Stimulated activated naive CD8-positive, alpha-beta T cell treated with anti-CD3 and anti-CD28 coated beads, Interleukin-15, Interleukin-2, amounts not matched to agents 100 ng/mL and 50 ng/mL, for 24 hours (primary cell): ENCODE results near the gene NHSL1.

ENCODE experiments used
- H3K27ac Mint-ChIP-seq: one replicate; pipeline ENCODE4 v1.8.0; 2021; ENCODE audit warnings: mild to moderate bottlenecking, mixed read lengths
- H3K27me3 Mint-ChIP-seq: one replicate; pipeline ENCODE4 v1.8.0; 2021; ENCODE audit warnings: mixed read lengths
- H3K36me3 Mint-ChIP-seq: one replicate; pipeline ENCODE4 v1.8.0; 2021; ENCODE audit warnings: low read depth, mixed read lengths
- H3K4me1 Mint-ChIP-seq: one replicate; pipeline ENCODE4 v1.8.0; 2021; ENCODE audit warnings: low read depth, mixed read lengths
- H3K4me3 Mint-ChIP-seq: one replicate; pipeline ENCODE4 v1.8.0; 2021; ENCODE audit warnings: mild to moderate bottlenecking, mixed read lengths
- H3K9me3 Mint-ChIP-seq: one replicate; pipeline ENCODE4 v1.8.0; 2021; ENCODE audit warnings: mixed read lengths

The NHSL1 gene

DNA sequence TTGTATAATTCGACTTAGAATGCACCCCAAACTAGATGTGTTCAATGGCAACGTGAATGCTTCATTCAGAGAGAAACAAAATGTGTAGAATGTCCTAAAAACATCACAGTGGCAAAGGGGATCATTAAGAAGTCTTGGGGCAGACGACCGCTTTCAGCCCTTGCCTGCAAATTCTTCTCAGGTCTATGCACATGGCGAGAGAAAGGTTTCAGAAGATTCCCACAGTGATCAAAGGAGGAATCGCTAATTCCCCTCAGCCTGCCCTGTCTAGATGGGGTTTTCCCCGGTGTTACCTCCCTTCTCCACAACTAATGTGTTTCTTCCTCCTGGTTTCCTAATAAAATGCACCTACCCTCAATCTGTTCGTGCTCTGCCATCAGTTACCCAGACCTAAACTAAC is 13.3 kb upstream of the NHSL1 start:
- H3K27ac Mint-ChIP-seq, result no peak overlapping the region

DNA sequence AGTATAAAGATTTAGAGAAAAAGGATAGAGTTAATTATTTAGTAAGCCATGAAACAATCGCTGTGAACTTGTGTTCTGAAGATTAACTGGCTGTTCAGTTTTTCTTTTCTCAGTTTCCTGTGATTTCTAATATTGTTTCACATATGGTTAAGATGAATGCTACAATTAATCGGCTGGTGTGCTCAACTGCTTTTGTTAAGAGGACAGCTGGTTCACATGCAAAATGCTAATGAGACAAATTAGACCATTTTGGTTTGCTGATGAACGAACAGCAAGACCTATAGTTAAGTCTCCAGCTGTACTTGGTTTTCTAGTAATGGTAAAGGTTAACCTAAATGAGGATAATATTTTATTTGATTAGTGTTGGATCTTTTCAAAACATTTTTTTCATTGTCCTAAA is 10.8 kb upstream of the NHSL1 start:
- H3K9me3 Mint-ChIP-seq, result no peaks in the 10 kb centered on the region
- H3K4me3 Mint-ChIP-seq, result no peak overlapping the region
- H3K36me3 Mint-ChIP-seq, result no peaks in the 10 kb centered on the region
- H3K27me3 Mint-ChIP-seq, result no peaks in the 10 kb centered on the region
- H3K27ac Mint-ChIP-seq, result no peak overlapping the region
- peaks cover 3% of the 10 kb centered on the region for H3K4me1 Mint-ChIP-seq

More for the DNA sequence above, 13.3 kb upstream of the NHSL1 start:
- peaks cover 3% of the 10 kb centered on the region for H3K4me1 Mint-ChIP-seq
- no peaks in the 10 kb centered on the region for H3K36me3 Mint-ChIP-seq
- H3K9me3 Mint-ChIP-seq, result peaks cover under 1% of the 10 kb centered on the region
- no peak overlapping the region for H3K4me3 Mint-ChIP-seq
- peaks cover under 1% of the 10 kb centered on the region for H3K27me3 Mint-ChIP-seq

DNA sequence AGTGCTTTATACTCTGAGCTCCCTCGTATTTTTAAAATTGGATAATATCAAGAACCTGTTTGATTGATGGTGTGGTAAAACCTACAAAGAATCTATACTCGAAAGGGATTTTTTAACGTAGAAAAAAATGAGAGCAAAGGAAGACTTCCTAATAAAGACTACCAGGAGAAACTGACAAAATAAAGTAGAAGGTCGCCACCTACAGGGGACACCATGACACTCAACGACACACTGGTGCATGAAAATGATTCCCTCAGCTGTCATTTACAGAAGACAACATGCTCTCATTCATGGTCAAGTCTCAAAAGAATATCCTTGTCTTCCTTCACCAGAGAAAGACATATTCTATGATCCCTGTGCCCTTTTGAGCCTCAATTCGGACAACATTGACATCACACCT is 10.1 kb upstream of the NHSL1 start:
- no peaks in the 10 kb centered on the region for H3K27me3 Mint-ChIP-seq
- H3K9me3 Mint-ChIP-seq, result no peaks in the 10 kb centered on the region
- peaks cover under 1% of the 10 kb centered on the region for H3K4me1 Mint-ChIP-seq
- H3K4me3 Mint-ChIP-seq, result no peak overlapping the region
- H3K27ac Mint-ChIP-seq, result no peak overlapping the region
- H3K36me3 Mint-ChIP-seq, result no peaks in the 10 kb centered on the region

DNA sequence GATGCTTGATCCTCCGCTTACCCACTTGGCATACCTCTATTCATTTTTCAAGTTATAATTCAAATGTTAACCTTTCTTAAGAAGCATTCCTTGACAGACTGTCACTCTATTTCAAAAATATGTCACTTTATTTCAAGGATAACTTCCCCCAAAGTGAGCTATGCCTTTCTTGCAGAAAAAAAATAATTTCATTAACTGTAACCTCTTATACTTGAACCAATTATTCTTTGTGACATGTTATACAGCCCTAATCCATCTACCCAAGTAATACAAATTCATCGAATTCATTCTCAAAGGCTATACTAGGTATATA is 9.3 kb upstream of the NHSL1 start:
- Mint-ChIP-seq H3K4me1 (peaks cover 5% of the 10 kb centered on the region), H3K4me3 (no peak overlapping the region), H3K36me3 (no peaks in the 10 kb centered on the region), H3K9me3 (no peaks in the 10 kb centered on the region), H3K27ac (no peak overlapping the region), H3K27me3 (no peaks in the 10 kb centered on the region)

DNA sequence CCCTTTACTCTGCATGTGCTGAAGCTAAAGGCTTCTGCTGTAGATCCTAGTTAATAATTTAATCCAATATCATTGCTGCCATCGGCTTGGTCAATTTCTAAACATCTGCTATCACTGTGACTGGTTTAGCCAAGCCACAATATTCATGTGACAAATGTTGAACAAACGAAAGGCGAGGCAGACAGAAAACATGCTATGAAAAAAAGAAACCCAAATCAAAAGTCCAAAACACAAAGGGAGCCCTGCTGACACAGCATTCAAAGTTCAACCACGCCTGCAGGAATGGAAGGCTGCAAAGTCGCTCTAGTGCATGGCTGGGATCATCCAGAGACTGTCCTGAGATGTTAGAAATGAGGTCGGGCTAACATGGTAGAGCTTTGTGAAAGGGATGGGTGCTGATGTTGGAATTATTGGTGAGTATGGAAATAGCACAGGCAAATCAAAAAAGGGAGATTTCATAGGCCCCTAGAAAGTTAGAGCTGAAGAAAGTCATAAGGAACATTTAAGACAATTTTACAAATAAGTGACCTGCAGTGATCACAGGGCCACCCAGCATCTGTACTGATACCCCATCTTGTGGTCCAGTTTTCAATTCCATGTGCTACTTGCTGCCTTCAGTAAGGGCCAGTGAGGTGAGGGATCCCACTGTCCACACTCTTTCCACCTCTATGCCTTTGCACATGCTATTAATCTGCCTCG is 8.8 kb upstream of the NHSL1 start:
- Mint-ChIP-seq H3K36me3 (no peaks in the 10 kb centered on the region), H3K27ac (no peak overlapping the region), H3K4me3 (no peak overlapping the region), H3K9me3 (no peaks in the 10 kb centered on the region), H3K4me1 (peaks cover 5% of the 10 kb centered on the region), H3K27me3 (no peaks in the 10 kb centered on the region)

DNA sequence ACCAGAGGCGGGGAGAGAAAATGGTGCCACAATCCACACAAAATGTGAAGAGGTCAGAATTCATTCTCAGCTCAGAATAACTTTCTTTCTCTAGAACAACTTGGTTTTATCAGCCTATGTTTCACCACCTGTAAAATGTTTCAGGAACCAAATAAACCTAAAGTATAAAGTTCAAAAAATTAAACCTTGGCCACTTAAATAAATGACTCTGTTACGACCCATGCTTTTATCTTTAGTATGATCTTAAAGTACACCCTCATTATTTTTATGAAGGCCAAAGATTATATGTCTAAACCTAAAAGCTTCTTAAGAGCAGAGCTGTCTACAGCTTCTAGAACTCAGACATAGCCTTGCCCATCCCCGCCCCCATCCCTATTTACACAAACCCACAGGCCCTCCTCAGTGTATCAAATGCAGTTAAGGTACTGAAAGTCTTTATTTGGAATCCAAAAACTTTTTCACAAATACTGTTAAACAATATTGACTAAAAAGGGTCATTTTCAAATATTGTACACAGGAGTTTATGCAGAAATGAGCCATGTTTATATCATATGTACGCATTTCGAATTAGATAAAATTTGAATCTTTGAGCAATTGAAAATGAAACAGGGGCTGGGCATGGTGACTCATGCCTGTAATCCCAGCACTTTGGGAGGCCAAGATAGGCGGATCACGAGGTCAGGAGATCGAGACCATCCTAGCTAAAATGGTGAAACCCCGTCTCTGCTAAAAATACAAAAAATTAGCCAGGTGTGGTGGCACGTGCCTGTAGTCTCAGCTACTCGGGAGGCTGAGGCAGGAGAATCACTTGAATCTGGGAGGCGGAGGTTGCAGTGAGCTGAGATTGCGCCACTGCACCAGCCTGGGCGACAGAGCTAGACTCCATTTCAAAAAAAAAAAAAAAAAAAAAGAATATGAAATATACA is 5.7 kb upstream of the NHSL1 start:
- Mint-ChIP-seq H3K4me3 (no peak overlapping the region), H3K27ac (no peak overlapping the region), H3K4me1 (peaks cover 5% of the 10 kb centered on the region), H3K9me3 (no peaks in the 10 kb centered on the region), H3K27me3 (no peaks in the 10 kb centered on the region), H3K36me3 (no peaks in the 10 kb centered on the region)

DNA sequence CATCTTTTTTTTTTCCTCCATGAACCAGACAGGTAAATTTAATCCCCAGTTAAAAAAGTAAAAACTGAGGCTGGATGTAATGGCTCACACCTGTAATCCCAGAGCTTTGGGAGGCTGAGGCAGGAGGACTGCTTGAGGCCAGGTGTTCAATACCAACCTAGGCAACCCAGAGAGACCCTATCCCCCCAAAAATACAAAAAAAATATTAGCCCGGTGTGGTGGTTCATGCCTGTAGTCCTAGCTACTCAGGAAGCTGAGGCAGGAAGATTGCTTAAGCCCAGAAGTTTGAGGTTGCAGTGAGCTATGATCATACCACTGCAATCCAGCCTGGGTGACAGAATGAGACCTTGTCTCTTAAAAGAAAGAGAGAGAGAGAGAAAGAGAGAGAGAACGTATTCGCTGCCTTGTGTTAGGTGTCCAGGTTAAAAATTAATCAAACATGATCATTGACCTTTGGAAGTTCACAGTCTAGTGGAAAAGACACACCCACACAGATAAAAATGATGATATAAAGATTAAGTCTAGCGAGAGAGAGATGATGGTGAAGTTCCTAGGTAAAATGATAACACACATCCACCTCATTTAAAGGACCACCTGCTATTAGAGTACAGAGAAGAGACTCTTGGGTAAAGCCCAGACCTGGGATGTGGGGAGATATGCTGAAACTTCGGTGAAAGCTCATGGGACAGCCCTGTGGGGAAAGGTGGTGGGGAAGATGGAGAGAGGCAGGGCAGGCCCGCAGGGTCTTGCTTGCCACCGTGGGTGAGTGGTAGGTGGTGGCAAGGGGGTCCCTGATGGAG is 4.8 kb upstream of the NHSL1 start:
- no peak overlapping the region for H3K4me3 Mint-ChIP-seq
- H3K27me3 Mint-ChIP-seq, result no peaks in the 10 kb centered on the region
- H3K36me3 Mint-ChIP-seq, result no peaks in the 10 kb centered on the region
- H3K4me1 Mint-ChIP-seq, result peaks cover 11% of the 10 kb centered on the region
- no peaks in the 10 kb centered on the region for H3K9me3 Mint-ChIP-seq
- no peak overlapping the region for H3K27ac Mint-ChIP-seq

DNA sequence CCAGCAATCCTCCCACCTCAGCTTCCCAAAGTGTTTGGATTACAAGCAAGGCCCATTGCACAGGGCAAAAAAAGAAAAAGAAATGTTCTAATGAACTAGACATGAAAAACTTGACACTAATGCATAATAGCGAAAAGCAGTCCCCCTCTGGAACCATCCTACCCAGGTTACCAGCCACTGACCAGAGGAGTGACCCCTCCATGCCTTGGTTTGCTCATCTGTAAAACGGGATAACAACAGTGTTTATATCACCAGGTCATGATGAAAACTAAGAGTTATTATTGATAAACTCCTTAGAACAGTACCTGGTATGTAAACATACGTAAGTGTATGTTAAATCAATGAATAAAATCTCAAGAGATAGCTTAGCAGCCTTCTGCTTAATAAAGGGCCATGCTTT is 3.3 kb upstream of the NHSL1 start:
- Mint-ChIP-seq H3K4me3 (no peak overlapping the region), H3K4me1 (peaks cover 11% of the 10 kb centered on the region), H3K36me3 (no peaks in the 10 kb centered on the region), H3K27me3 (peaks cover 2% of the 10 kb centered on the region), H3K27ac (no peak overlapping the region), H3K9me3 (no peaks in the 10 kb centered on the region)

DNA sequence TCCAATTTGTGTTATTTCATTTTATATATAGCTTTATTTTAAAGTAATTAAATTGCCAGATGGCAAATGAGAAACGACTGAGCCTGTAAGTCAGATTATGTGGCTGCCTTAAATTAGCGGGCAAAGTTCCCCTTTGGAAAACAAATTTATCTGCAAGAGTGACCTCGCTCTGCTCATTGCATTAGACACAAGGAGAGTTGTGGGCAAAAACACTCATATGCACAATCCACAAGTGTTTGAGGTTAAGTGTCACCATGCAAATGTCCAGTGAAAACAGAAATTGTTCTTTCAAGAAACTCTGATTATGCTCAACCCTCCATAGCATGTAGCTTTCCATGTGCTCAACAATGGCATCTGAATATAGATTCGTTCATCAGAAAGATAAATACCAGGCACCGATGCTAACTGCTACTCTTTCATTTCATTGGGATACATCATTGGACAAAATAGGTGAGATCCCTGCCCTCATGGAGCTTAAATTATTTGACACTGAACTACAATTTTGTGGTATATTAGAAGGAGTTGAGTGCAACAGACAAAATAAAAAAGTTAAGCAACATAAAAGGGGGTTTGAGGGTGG is 1.7 kb upstream of the NHSL1 start:
- peaks cover 6% of the 10 kb centered on the region for H3K27me3 Mint-ChIP-seq
- H3K36me3 Mint-ChIP-seq, result no peaks in the 10 kb centered on the region
- H3K27ac Mint-ChIP-seq, result no peak overlapping the region
- peaks cover 11% of the 10 kb centered on the region for H3K4me1 Mint-ChIP-seq
- no peaks in the 10 kb centered on the region for H3K9me3 Mint-ChIP-seq
- H3K4me3 Mint-ChIP-seq, result no peak overlapping the region

DNA sequence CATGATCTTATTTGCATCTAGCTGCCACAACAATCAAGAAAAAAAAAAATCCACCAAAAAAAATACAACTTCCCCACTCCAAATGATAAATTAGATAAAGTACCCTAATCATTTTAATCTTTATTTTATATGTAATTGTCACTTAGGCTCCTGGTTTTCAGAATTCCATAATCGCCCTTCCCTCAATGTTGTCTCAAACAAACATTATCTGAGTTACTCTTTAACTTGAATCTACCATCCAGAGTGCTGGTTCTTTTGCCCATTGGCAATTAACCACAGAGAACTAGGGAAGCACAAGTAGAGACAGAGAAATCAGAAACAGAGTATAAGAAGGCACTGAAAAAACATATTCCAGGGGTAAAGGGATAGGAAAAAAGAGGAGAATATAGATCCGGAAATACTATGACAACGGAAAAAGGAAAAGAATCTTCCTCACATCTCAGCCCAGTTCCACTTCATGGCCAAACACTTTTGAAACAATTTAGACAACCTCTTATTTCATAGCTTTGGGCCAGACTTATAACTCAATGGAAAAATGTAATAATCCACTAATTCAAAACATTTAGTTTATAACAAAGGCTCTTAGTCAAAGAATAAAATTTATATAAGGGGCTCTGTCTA is 861 bp upstream of the NHSL1 start:
- Mint-ChIP-seq H3K27ac (no peak overlapping the region), H3K4me1 (peaks cover 11% of the 10 kb centered on the region), H3K9me3 (no peaks in the 10 kb centered on the region), H3K4me3 (no peak overlapping the region), H3K27me3 (peaks cover 6% of the 10 kb centered on the region), H3K36me3 (no peaks in the 10 kb centered on the region)

DNA sequence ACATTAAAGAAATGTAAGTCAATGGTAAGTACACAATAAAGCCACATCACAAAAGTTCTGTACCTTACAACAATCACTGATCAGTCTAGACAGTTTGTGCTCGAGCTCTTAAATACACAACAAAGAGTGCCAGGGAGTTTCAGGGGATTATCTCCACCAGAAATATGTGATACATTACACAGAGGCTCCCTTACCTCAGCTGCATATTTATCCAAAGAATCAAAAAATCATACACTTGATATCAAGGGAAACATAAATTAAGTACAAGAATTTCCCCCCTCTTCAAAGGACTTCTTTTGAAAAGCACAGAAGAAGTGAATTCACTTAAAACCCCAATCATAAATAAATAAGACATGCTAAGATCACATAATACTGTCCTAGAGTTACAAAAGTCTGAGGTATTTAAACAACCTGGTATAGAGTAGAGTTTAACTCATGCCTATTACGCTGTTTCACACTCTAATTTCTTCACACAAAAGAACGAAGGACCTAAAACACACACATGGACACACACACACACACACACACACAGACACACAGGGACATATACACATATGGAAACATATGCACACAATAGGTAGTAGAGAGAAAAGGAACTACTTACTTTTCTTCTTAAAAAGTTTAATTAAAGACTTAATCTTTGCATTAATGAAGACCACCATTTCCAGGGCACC is 528 bp downstream of the NHSL1 start:
- H3K36me3 Mint-ChIP-seq, result no peaks in the 10 kb centered on the region
- peaks cover 8% of the 10 kb centered on the region for H3K27me3 Mint-ChIP-seq
- H3K4me3 Mint-ChIP-seq, result peak overlapping the region; percentile 42
- peak overlapping the region; percentile 32 for H3K27ac Mint-ChIP-seq
- H3K4me1 Mint-ChIP-seq, result peaks cover 7% of the 10 kb centered on the region
- no peaks in the 10 kb centered on the region for H3K9me3 Mint-ChIP-seq

DNA sequence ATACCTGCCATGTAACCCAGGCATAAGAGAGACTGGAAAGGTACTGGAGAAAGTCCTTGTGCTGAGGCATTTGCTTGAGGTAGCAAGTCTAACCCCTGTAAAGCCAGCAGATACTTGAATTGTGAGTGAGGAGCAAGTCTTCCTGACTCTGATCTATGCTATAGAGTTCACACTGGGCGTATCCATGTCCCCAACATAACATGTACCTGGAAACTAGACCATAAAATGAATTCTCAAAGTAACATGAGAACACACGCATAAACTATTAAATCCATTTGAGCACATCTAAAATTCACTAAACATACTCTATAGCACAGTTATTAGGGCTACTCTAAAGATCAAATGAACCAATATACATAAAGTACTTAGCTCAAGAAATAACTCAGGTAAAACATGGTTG is 2.0 kb downstream of the NHSL1 start:
- no peaks in the 10 kb centered on the region for H3K36me3 Mint-ChIP-seq
- H3K27ac Mint-ChIP-seq, result no peak overlapping the region
- no peaks in the 10 kb centered on the region for H3K9me3 Mint-ChIP-seq
- H3K4me1 Mint-ChIP-seq, result peaks cover 7% of the 10 kb centered on the region
- no peak overlapping the region for H3K4me3 Mint-ChIP-seq
- H3K27me3 Mint-ChIP-seq, result peaks cover 9% of the 10 kb centered on the region

DNA sequence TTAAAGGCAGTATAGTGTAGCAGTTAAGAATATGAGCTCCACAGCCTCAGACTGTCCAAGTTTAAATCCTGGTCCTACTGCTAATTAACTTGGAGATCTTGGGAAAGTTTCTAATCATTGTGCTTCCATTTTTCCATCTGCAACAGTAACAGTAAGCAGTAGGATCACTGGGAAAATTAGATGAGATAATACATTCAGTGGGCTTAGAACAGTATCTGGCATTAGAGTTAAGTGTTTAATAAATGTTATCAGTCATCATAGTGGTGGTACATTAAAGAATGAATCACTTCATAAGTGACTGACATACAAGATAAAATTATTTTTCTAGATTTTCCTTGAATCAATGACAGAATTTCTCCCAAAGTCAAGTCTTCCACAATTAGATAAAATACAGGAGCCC is 5.0 kb downstream of the NHSL1 start:
- H3K27ac Mint-ChIP-seq, result no peak overlapping the region
- peaks cover 9% of the 10 kb centered on the region for H3K27me3 Mint-ChIP-seq
- H3K9me3 Mint-ChIP-seq, result no peaks in the 10 kb centered on the region
- H3K36me3 Mint-ChIP-seq, result no peaks in the 10 kb centered on the region
- H3K4me1 Mint-ChIP-seq, result peaks cover 1% of the 10 kb centered on the region
- no peak overlapping the region for H3K4me3 Mint-ChIP-seq

DNA sequence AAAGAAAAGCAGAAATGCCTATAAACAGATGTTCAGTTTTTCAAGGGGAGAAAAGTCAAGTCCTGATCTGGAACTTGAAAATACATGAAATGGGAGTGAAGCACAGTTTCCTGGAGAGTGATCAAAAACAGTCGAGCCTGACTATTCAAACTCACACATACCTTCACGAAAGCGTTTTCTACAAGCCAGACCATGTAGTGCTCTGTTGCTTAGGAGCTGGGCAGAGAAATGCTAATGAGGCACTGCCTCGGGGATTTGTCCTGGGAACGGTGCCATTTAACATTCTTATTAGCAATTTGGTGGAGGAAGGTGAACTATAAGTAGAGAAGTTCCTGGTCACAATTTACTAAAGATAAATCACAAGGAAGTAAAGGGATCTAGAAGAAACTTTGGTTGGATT is 5.9 kb downstream of the NHSL1 start:
- Mint-ChIP-seq H3K4me3 (no peak overlapping the region), H3K9me3 (no peaks in the 10 kb centered on the region), H3K27me3 (peaks cover 9% of the 10 kb centered on the region), H3K4me1 (no peaks in the 10 kb centered on the region), H3K36me3 (no peaks in the 10 kb centered on the region), H3K27ac (no peak overlapping the region)
